H9 (cell line): ENCODE data around the gene SH3BP2. TPM values are rescaled to one million over a fixed set of nuclear protein-coding genes. Genes with fewer than 3 reads are reported as not detected.

Experiments
- DNase-seq: peaks from one replicate; pipeline ENCODE4 v3.0.0-alpha.2; 2017
- H2AFZ ChIP-seq: one replicate; pipeline ENCODE4 v1.6.1; 2013; ENCODE audit warnings: mild to moderate bottlenecking, low read length, control low read depth, moderate library complexity
- H2AK5ac ChIP-seq: 2 replicates; pipeline ENCODE4 v1.6.1; 2013; ENCODE audit warnings: low read length, control low read depth, mixed read lengths; ENCODE audit not compliant: insufficient read length
- H2BK120ac ChIP-seq: one replicate; pipeline ENCODE4 v1.6.1; 2013; ENCODE audit warnings: low read depth, mild to moderate bottlenecking, low read length, control low read depth, inconsistent platforms; ENCODE audit not compliant: poor library complexity, severe bottlenecking
- H2BK12ac ChIP-seq: 2 replicates; pipeline ENCODE4 v1.6.1; 2013; ENCODE audit warnings: low read length, control low read depth, mixed read lengths, low read depth; ENCODE audit not compliant: insufficient read length
- H2BK15ac ChIP-seq: 2 replicates; pipeline ENCODE4 v1.6.1; 2013; ENCODE audit warnings: low read depth, low read length, control low read depth
- H2BK20ac ChIP-seq: one replicate; pipeline ENCODE4 v1.6.1; 2013; ENCODE audit warnings: low read depth, mild to moderate bottlenecking, low read length, control low read depth, inconsistent platforms; ENCODE audit not compliant: poor library complexity, severe bottlenecking
- H2BK5ac ChIP-seq: 2 replicates; pipeline ENCODE4 v1.6.1; 2013; ENCODE audit warnings: low read length, control low read depth, mixed read lengths; ENCODE audit not compliant: insufficient read length
- H3K14ac ChIP-seq: 2 replicates; pipeline ENCODE4 v1.6.1; 2013; ENCODE audit warnings: low read length, control low read depth; ENCODE audit not compliant: insufficient read depth
- H3K18ac ChIP-seq: 2 replicates; pipeline ENCODE4 v1.6.1; 2013; ENCODE audit warnings: low read depth, mild to moderate bottlenecking, mixed read lengths, low read length, control low read depth; ENCODE audit not compliant: insufficient read length
- H3K23ac ChIP-seq: 2 replicates; pipeline ENCODE4 v1.6.1; 2013; ENCODE audit warnings: low read length, control low read depth, mixed read lengths, low read depth; ENCODE audit not compliant: insufficient read length
- H3K23me2 ChIP-seq: 2 replicates; pipeline ENCODE4 v1.6.1; 2013; ENCODE audit warnings: low read depth, mild to moderate bottlenecking, mixed read lengths, low read length, control low read depth; ENCODE audit not compliant: insufficient read length, poor library complexity, severe bottlenecking
- H3K27ac ChIP-seq: 2 replicates; pipeline ENCODE4 v1.5.1; 2013; ENCODE audit warnings: low read length, control low read depth, mixed read lengths, low read depth; ENCODE audit not compliant: insufficient read length
- H3K27me3 ChIP-seq: 2 replicates; pipeline ENCODE4 v1.6.1; 2013; ENCODE audit warnings: low read length, control low read depth, inconsistent platforms; ENCODE audit not compliant: insufficient read depth
- H3K4ac ChIP-seq: 2 replicates; pipeline ENCODE4 v1.6.1; 2013; ENCODE audit warnings: low read depth, mild to moderate bottlenecking, control low read depth, inconsistent platforms, low read length, moderate library complexity
- H3K4me1 ChIP-seq: 2 replicates; pipeline ENCODE4 v1.6.1; 2013; ENCODE audit warnings: low read length, control low read depth, inconsistent platforms; ENCODE audit not compliant: insufficient read depth
- H3K4me2 ChIP-seq: 2 replicates; pipeline ENCODE4 v1.6.1; 2013; ENCODE audit warnings: low read length, control low read depth, mixed read lengths; ENCODE audit not compliant: insufficient read length, insufficient read depth
- H3K56ac ChIP-seq: 2 replicates; pipeline ENCODE4 v1.6.1; 2013; ENCODE audit warnings: low read depth, mild to moderate bottlenecking, mixed read lengths, low read length, control low read depth; ENCODE audit not compliant: insufficient read length
- H3K79me1 ChIP-seq: 2 replicates; pipeline ENCODE4 v1.6.1; 2013; ENCODE audit warnings: low read depth, mild to moderate bottlenecking, moderate library complexity, low read length, control low read depth, inconsistent platforms; ENCODE audit not compliant: insufficient read depth, poor library complexity, severe bottlenecking
- H3K79me2 ChIP-seq: 2 replicates; pipeline ENCODE4 v1.6.1; 2013; ENCODE audit warnings: low read length, control low read depth, inconsistent platforms; ENCODE audit not compliant: insufficient read depth
- H3K9ac ChIP-seq: 2 replicates; pipeline ENCODE4 v1.6.1; 2013; ENCODE audit warnings: low read length, control low read depth, mixed read lengths; ENCODE audit not compliant: insufficient read length; ENCODE audit errors: extremely low read depth
- H3K9me3 ChIP-seq: one replicate; pipeline ENCODE4 v1.6.1; 2013; ENCODE audit warnings: low read depth, low read length, inconsistent platforms; ENCODE audit not compliant: control insufficient read depth
- H3T11ph ChIP-seq: one replicate; pipeline ENCODE4 v1.6.1; 2013; ENCODE audit warnings: mild to moderate bottlenecking, low read length, control low read depth, inconsistent platforms
- H4K20me1 ChIP-seq: one replicate; pipeline ENCODE4 v1.6.1; 2013; ENCODE audit not compliant: control insufficient read depth, insufficient read length, insufficient read depth
- H4K5ac ChIP-seq: 2 replicates; pipeline ENCODE4 v1.6.1; 2013; ENCODE audit warnings: low read depth, mild to moderate bottlenecking, mixed read lengths, low read length, control low read depth; ENCODE audit not compliant: insufficient read length
- H4K8ac ChIP-seq: replicated peaks from 2 replicates; pipeline ENCODE4 v1.6.1; 2013; ENCODE audit warnings: low read length, control low read depth, mixed read lengths, low read depth; ENCODE audit not compliant: insufficient read length
- H4K91ac ChIP-seq: 2 replicates; pipeline ENCODE4 v1.6.1; 2013; ENCODE audit warnings: low read depth, mild to moderate bottlenecking, moderate library complexity, mixed read lengths, low read length, control low read depth; ENCODE audit not compliant: insufficient read length
- H3K27ac Mint-ChIP-seq, 3 experiments: 2 replicates in 2 of 3; 3 replicates in 1 of 3; pipeline ENCODE4 v1.8.0; 2020 to 2021; ENCODE audit warnings: mixed read lengths in 3 of 3, mild to moderate bottlenecking in 1 of 3, moderate library complexity in 1 of 3
- H3K27me3 Mint-ChIP-seq: 2 replicates; pipeline ENCODE4 v1.8.0; 2021; ENCODE audit warnings: low read depth, mild to moderate bottlenecking, moderate library complexity, mixed read lengths
- H3K36me3 Mint-ChIP-seq, 3 experiments: 2 replicates in 2 of 3; 3 replicates in 1 of 3; pipeline ENCODE4 v1.8.0; 2020 to 2021; ENCODE audit warnings: low read depth in 3 of 3, mixed read lengths in 3 of 3; ENCODE audit not compliant: insufficient read depth in 1 of 3
- H3K4me1 Mint-ChIP-seq, 2 experiments: 2 replicates each; pipeline ENCODE4 v1.8.0; 2020; ENCODE audit warnings: mixed read lengths in 2 of 2
- H3K4me3 Mint-ChIP-seq, 2 experiments: 2 replicates in 1 of 2; 3 replicates in 1 of 2; pipeline ENCODE4 v1.8.0; 2020 to 2021; ENCODE audit warnings: mild to moderate bottlenecking in 2 of 2, mixed read lengths in 2 of 2, moderate library complexity in 1 of 2
- H3K9me3 Mint-ChIP-seq, 2 experiments: 2 replicates in 1 of 2; 3 replicates in 1 of 2; pipeline ENCODE4 v1.8.0; 2020; ENCODE audit warnings: mild to moderate bottlenecking in 2 of 2, mixed read lengths in 2 of 2, moderate library complexity in 1 of 2
- CTCF ChIP-seq: fragments of 200-600 bp; sonication (generic); conservative IDR thresholded peaks from 3 replicates; pipeline ENCODE4 v1.8.0; 2021; ENCODE audit warnings: antibody characterized with exemption, mild to moderate bottlenecking
- WGBS: extraction: QIAGEN DNeasy Blood & Tissue Kit; methylation state at CpG from one replicate; pipeline ENCODE4 v1.1.7; 2013; ENCODE audit warnings: missing lambda C conversion rate, low lambda C conversion rate, mixed read lengths; ENCODE audit not compliant: insufficient read length; ENCODE audit errors: extremely low coverage; 5-methylcytosine and 5-hydroxymethylcytosine counted together
- total RNA-seq: library from RNA; stranded (reverse); gene quantifications from 2 replicates; pipeline ENCODE4 v1.2.1, GENCODE V29; 2021

The SH3BP2 gene
- total RNA-seq, 1 experiment from 2014 or later: 37.6 TPM

GRCh38 chr4:2746891-2747695 is 45.8 kb upstream of the SH3BP2 start:
- Mint-ChIP-seq H3K36me3 (peaks cover 25 to 51% (median 51%) of the 10 kb centered on the region in 3 experiments; a peak in 6 of 7 replicates), H3K4me1 (no peaks in the 10 kb centered on the region), H3K27me3 (no peaks in the 10 kb centered on the region), H3K9me3 (no peaks in the 10 kb centered on the region), H3K4me3 (no peak overlapping the region), H3K27ac (no peak overlapping the region; a peak in 2 of 7 replicates)
- H2BK20ac ChIP-seq: no peak overlapping the region
- no peaks in the 10 kb centered on the region for H3K4me1 ChIP-seq
- no peak overlapping the region for H4K8ac ChIP-seq
- H3K23ac ChIP-seq: no peak overlapping the region
- H2AK5ac ChIP-seq: no peak overlapping the region
- H3K23me2 ChIP-seq: no peaks in the 10 kb centered on the region
- H3K56ac ChIP-seq: no peak overlapping the region
- H4K5ac ChIP-seq: no peak overlapping the region
- H3K4me2 ChIP-seq: no peak overlapping the region
- no peak overlapping the region for H2BK12ac ChIP-seq
- no peaks in the 10 kb centered on the region for H3K27me3 ChIP-seq
- no peak overlapping the region for H3K4ac ChIP-seq
- H2BK120ac ChIP-seq: no peak overlapping the region
- H2BK15ac ChIP-seq: no peak overlapping the region
- H3K9ac ChIP-seq: no peak overlapping the region
- H3K79me1 ChIP-seq: peaks cover 4% of the 10 kb centered on the region
- no peak for TF ChIP-seq CTCF
- no peak overlapping the region for H2BK5ac ChIP-seq
- H3T11ph ChIP-seq: no peak overlapping the region
- H4K91ac ChIP-seq: no peak overlapping the region
- H3K18ac ChIP-seq: no peak overlapping the region
- H3K14ac ChIP-seq: no peak overlapping the region
- 0 out of 2 replicates have a peak, but pooled peaks cover 2% of the 10 kb centered on the region for H3K79me2 ChIP-seq
- WGBS: no CpG with 5 or more reads among the region's 16 CpGs
- H2AFZ ChIP-seq: no peak overlapping the region
- no peak for DNase-seq
- H4K20me1 ChIP-seq: no peaks in the 10 kb centered on the region
- H3K27ac ChIP-seq: no peak overlapping the region
- no peaks in the 10 kb centered on the region for H3K9me3 ChIP-seq
